Osteocyte (in vitro differentiated cells): ENCODE measurements around the gene RGS3. TPM values are rescaled to one million over a fixed set of nuclear protein-coding genes. Genes with fewer than 3 reads are reported as not detected.
A peak's percentile ranks its signal among the peaks of the same experiment; 100 is the strongest.
"Not testable (repeated sequence)": the region's sequence is repeated elsewhere in the genome, so short reads cannot be mapped to it uniquely, and the experiment has no call there.

Experiments used
- DNase-seq: peaks from one replicate; pipeline ENCODE4 v3.0.0; 2021; ENCODE audit warnings: mixed read lengths; ENCODE audit not compliant: unreplicated experiment; ENCODE audit errors: extremely low spot score
- H3K27ac Mint-ChIP-seq: one replicate; pipeline ENCODE4 v1.8.0; 2021; ENCODE audit warnings: mild to moderate bottlenecking, mixed read lengths; ENCODE audit not compliant: unreplicated experiment
- H3K27me3 Mint-ChIP-seq: one replicate; pipeline ENCODE4 v1.8.0; 2021; ENCODE audit warnings: mixed read lengths; ENCODE audit not compliant: unreplicated experiment
- H3K36me3 Mint-ChIP-seq: one replicate; pipeline ENCODE4 v1.8.0; 2021; ENCODE audit warnings: mixed read lengths; ENCODE audit not compliant: unreplicated experiment
- H3K4me1 Mint-ChIP-seq: one replicate; pipeline ENCODE4 v1.8.0; 2021; ENCODE audit warnings: mixed read lengths; ENCODE audit not compliant: unreplicated experiment
- H3K4me3 Mint-ChIP-seq: one replicate; pipeline ENCODE4 v1.8.0; 2021; ENCODE audit warnings: mild to moderate bottlenecking, moderate library complexity, mixed read lengths; ENCODE audit not compliant: unreplicated experiment
- H3K9me3 Mint-ChIP-seq: one replicate; pipeline ENCODE4 v1.8.0; 2021; ENCODE audit warnings: mixed read lengths; ENCODE audit not compliant: unreplicated experiment
- total RNA-seq: library from RNA; stranded (reverse); gene quantifications from 2 replicates; pipeline ENCODE4 v1.2.1, GENCODE V29; 2021
- TF ChIP-seq, protein P1 (sequence below): fragments of 200-600 bp; sonication (generic); IDR thresholded peaks from 2 replicates; pipeline ENCODE4 v1.5.0; 2021; ENCODE audit warnings: antibody characterized with exemption, mild to moderate bottlenecking, moderate library complexity

The RGS3 gene
- total RNA-seq, 1 donor from 2014 or later = 67.8 TPM

GRCh38 chr9:113546566-113546965 is 83.0 kb downstream of the RGS3 start:
- TF ChIP-seq, protein P1, sequence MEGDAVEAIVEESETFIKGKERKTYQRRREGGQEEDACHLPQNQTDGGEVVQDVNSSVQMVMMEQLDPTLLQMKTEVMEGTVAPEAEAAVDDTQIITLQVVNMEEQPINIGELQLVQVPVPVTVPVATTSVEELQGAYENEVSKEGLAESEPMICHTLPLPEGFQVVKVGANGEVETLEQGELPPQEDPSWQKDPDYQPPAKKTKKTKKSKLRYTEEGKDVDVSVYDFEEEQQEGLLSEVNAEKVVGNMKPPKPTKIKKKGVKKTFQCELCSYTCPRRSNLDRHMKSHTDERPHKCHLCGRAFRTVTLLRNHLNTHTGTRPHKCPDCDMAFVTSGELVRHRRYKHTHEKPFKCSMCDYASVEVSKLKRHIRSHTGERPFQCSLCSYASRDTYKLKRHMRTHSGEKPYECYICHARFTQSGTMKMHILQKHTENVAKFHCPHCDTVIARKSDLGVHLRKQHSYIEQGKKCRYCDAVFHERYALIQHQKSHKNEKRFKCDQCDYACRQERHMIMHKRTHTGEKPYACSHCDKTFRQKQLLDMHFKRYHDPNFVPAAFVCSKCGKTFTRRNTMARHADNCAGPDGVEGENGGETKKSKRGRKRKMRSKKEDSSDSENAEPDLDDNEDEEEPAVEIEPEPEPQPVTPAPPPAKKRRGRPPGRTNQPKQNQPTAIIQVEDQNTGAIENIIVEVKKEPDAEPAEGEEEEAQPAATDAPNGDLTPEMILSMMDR = no peak
- H3K27me3 Mint-ChIP-seq = peaks cover 2% of the 10 kb centered on the region
- H3K4me3 Mint-ChIP-seq = no peak overlapping the region
- no peaks in the 10 kb centered on the region for H3K9me3 Mint-ChIP-seq
- DNase-seq = no peak
- H3K4me1 Mint-ChIP-seq = peaks cover 17% of the 10 kb centered on the region
- H3K36me3 Mint-ChIP-seq = no peaks in the 10 kb centered on the region
- no peak overlapping the region for H3K27ac Mint-ChIP-seq

DNA sequence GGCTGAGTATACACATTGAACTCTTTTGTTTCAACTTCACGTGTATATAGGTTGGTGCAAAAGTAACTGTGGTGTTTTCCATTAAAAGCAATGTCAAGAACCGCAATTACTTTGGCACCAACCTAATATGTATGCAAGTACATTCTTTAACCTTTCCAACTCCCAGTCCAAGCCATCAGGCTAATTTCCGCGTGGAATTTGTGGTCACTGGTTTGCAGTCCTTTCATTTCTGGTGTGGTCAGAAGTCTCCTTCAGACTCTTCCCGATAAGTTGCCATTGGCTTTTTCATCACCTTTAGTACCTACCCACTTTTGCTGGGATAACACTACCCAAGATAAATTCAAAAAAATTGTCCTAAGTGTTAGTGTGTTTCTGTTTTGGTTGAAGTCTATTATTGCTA is 84.0 kb downstream of the RGS3 start:
- no peak overlapping the region for H3K4me3 Mint-ChIP-seq
- no peaks in the 10 kb centered on the region for H3K9me3 Mint-ChIP-seq
- H3K27me3 Mint-ChIP-seq = peaks cover 2% of the 10 kb centered on the region
- no peak for DNase-seq
- H3K4me1 Mint-ChIP-seq = peaks cover 17% of the 10 kb centered on the region
- TF ChIP-seq, protein P1 = no peak
- H3K27ac Mint-ChIP-seq = peak overlapping the region; percentile 79
- no peaks in the 10 kb centered on the region for H3K36me3 Mint-ChIP-seq

GRCh38 chr9:113548221-113549041 is 84.9 kb downstream of the RGS3 start:
- no peak for DNase-seq
- Mint-ChIP-seq H3K27me3 (no peaks in the 10 kb centered on the region), H3K36me3 (no peaks in the 10 kb centered on the region), H3K4me3 (no peak overlapping the region), H3K27ac (peak overlapping the region; percentile 79), H3K4me1 (peaks cover 17% of the 10 kb centered on the region), H3K9me3 (no peaks in the 10 kb centered on the region)
- TF ChIP-seq, protein P1 = no peak

DNA sequence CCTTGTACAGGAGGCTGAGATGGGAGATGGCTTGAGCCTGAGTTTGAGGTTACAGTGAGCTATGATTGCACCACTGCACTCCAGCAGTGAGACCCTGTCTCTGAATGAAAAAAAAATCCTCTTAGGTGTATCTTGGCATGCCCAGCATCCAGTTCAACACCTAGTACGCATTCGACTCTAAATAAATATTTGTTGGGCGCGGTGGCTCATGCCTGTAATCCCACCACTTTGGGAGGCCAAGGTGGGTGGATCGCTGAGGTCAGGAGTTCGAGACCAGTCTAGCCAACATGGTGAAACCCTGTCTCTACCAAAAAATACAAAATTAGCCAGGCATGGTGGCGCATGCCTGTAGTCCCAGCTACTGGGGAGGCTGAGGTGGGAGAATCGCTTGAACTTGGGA is 86.4 kb downstream of the RGS3 start:
- H3K36me3 Mint-ChIP-seq = not testable (repeated sequence)

GRCh38 chr9:113556877-113557593 is 93.5 kb downstream of the RGS3 start:
- Mint-ChIP-seq H3K9me3 (no peaks in the 10 kb centered on the region), H3K4me3 (no peak overlapping the region), H3K27ac (peak overlapping the region; percentile 47), H3K4me1 (peaks cover 30% of the 10 kb centered on the region), H3K27me3 (no peaks in the 10 kb centered on the region), H3K36me3 (no peaks in the 10 kb centered on the region)
- DNase-seq = no peak
- TF ChIP-seq, protein P1 = no peak

More for the DNA sequence above, 86.4 kb downstream of the RGS3 start:
- peaks cover 17% of the 10 kb centered on the region for H3K4me1 Mint-ChIP-seq
- H3K4me3 Mint-ChIP-seq, H3K27me3 Mint-ChIP-seq, DNase-seq, H3K27ac Mint-ChIP-seq, H3K9me3 Mint-ChIP-seq: not testable (repeated sequence)
